ENCODE measurements around the gene RAB15. TPM values are rescaled to one million over a fixed set of nuclear protein-coding genes. Genes with fewer than 3 reads are reported as not detected.

Gene RAB15
- total RNA-seq, 4 donors from 2014 or later = 2.5 to 10.0 (median 5.6) TPM

- no peak for TF ChIP-seq EP300 (IDR thresholded peaks at IDR 0.05)
- TF ChIP-seq CTCF (IDR thresholded peaks at IDR 0.05) = no peak
- no peak for TF ChIP-seq POLR2AphosphoS5 (IDR thresholded peaks at IDR 0.05)
- no peak for TF ChIP-seq POLR2A (IDR thresholded peaks at IDR 0.05)
- no peaks in the 10 kb centered on the region for H3K27me3 ChIP-seq
- ATAC-seq = no peak
- no peak overlapping the region for H3K27ac ChIP-seq
- H3K4me1 ChIP-seq = peaks cover 0 to 6% (median 0%) of the 10 kb centered on the region in 3 donors
- H3K4me3 ChIP-seq = no peak overlapping the region
- 86 to 95% methylated on average over 4 to 12 of the region's 28 CpGs for WGBS, 2 donors (ENCODE audit: low coverage in 1 of 2)
- no peaks in the 10 kb centered on the region for H3K9me3 ChIP-seq
- H3K36me3 ChIP-seq = peaks cover 0 to 54% of the 10 kb centered on the region in 2 donors
Measured at GRCh38 chr14:64947710-64948611, 24.2 kb downstream of the RAB15 start.

- 100% methylated on average over 1 of the region's 6 CpGs; no CpG with 5 or more reads in 1 of the 2 donors for WGBS, 2 donors (ENCODE audit: low coverage in 1 of 2)
Measured at GRCh38 chr14:64946310-64947045, 25.7 kb downstream of the RAB15 start.

GRCh38 chr14:64945431-64946178 is 26.5 kb downstream of the RAB15 start:
- TF ChIP-seq EP300 (IDR thresholded peaks at IDR 0.05) = no peak
- 92 to 93% methylated on average over 6 to 12 of the region's 12 CpGs for WGBS, 2 donors (ENCODE audit: low coverage in 1 of 2)
- Histone ChIP-seq H3K27ac (no peak overlapping the region), H3K36me3 (peaks cover 0 to 70% of the 10 kb centered on the region in 2 donors), H3K9me3 (no peaks in the 10 kb centered on the region), H3K4me1 (no peaks in the 10 kb centered on the region), H3K4me3 (no peak overlapping the region), H3K27me3 (no peaks in the 10 kb centered on the region)
- no peak for ATAC-seq

More at GRCh38 chr14:64946310-64947045, 25.7 kb downstream of the RAB15 start:
- TF ChIP-seq EP300 (IDR thresholded peaks at IDR 0.05) = no peak
- TF ChIP-seq POLR2A (IDR thresholded peaks at IDR 0.05) = no peak
- no peak for TF ChIP-seq POLR2AphosphoS5 (IDR thresholded peaks at IDR 0.05)
- no peak for TF ChIP-seq CTCF (IDR thresholded peaks at IDR 0.05)
- H3K36me3 ChIP-seq = peaks cover 0 to 67% of the 10 kb centered on the region in 2 donors
- no peaks in the 10 kb centered on the region for H3K9me3 ChIP-seq
- ATAC-seq = no peak
- H3K27me3 ChIP-seq = no peaks in the 10 kb centered on the region
- no peak overlapping the region for H3K27ac ChIP-seq
- H3K4me3 ChIP-seq = no peak overlapping the region
- H3K4me1 ChIP-seq = peaks cover 0 to under 1% (median 0%) of the 10 kb centered on the region in 3 donors

GRCh38 chr14:64944861-64945260 is 27.3 kb downstream of the RAB15 start:
- Histone ChIP-seq H3K9me3 (no peaks in the 10 kb centered on the region), H3K27me3 (no peaks in the 10 kb centered on the region), H3K36me3 (peaks cover 0 to 70% of the 10 kb centered on the region in 2 donors), H3K4me1 (no peaks in the 10 kb centered on the region), H3K27ac (no peak overlapping the region), H3K4me3 (no peak overlapping the region)
- no peak for ATAC-seq
- WGBS, 2 donors (ENCODE audit: low coverage in 1 of 2) = 86 to 90% methylated on average over 2 to 4 of the region's 4 CpGs
- no peak for TF ChIP-seq POLR2A (IDR thresholded peaks at IDR 0.05)
- TF ChIP-seq POLR2AphosphoS5 (IDR thresholded peaks at IDR 0.05) = no peak
- TF ChIP-seq CTCF (IDR thresholded peaks at IDR 0.05) = no peak
- no peak for TF ChIP-seq EP300 (IDR thresholded peaks at IDR 0.05)

GRCh38 chr14:64944041-64944440 is 28.1 kb downstream of the RAB15 start:
- Histone ChIP-seq H3K4me1 (no peaks in the 10 kb centered on the region), H3K9me3 (no peaks in the 10 kb centered on the region), H3K27me3 (no peaks in the 10 kb centered on the region), H3K4me3 (no peak overlapping the region), H3K36me3 (peaks cover 0 to 77% of the 10 kb centered on the region in 2 donors), H3K27ac (no peak overlapping the region)
- TF ChIP-seq POLR2AphosphoS5 (IDR thresholded peaks at IDR 0.05) (no peak), EP300 (IDR thresholded peaks at IDR 0.05) (no peak), POLR2A (IDR thresholded peaks at IDR 0.05) (no peak), CTCF (IDR thresholded peaks at IDR 0.05) (no peak)
- ATAC-seq = no peak
- 64% methylated on average over 1 of the region's 2 CpGs; no CpG with 5 or more reads in 1 of the 2 donors for WGBS, 2 donors (ENCODE audit: low coverage in 1 of 2)

All from gastroesophageal sphincter (tissue), 4 donors.